Measurements from ENCODE around the gene SSNA1.

SSNA1 gene

GRCh38 chr9:137195525-137196220 is 7.2 kb downstream of the SSNA1 start:
- Histone ChIP-seq H3K36me3 (ENCODE audit: insufficient read depth, low read length) (peaks cover 9% of the 10 kb centered on the region), H3K27ac (ENCODE audit: low read length) (no peak overlapping the region), H2AFZ (ENCODE audit: low read depth, low read length) (no peak overlapping the region), H3K4me1 (ENCODE audit: insufficient read depth, low read length) (peaks cover 29% of the 10 kb centered on the region), H3K79me2 (ENCODE audit: insufficient read depth, low read length) (peaks cover 12% of the 10 kb centered on the region; the same call in 1 of the 2 replicates), H3K9ac (ENCODE audit: low read depth, low read length) (no peak overlapping the region), H3K4me2 (ENCODE audit: insufficient read depth, low read length) (no peak overlapping the region), H4K20me1 (ENCODE audit: insufficient read depth, low read length) (peaks cover 27% of the 10 kb centered on the region), H3K27me3 (ENCODE audit: insufficient read depth, low read length, poor library complexity) (no peaks in the 10 kb centered on the region), H3K9me3 (ENCODE audit: insufficient read depth, low read length, severe bottlenecking) (no peaks in the 10 kb centered on the region), H3K4me3 (ENCODE audit: low read depth in 1 of 2, low read length in 2 of 2) (no peak overlapping the region)
- no peak for DNase-seq
- no peak for ATAC-seq (ENCODE audit: insufficient read depth, low read depth)
- TF ChIP-seq CTCF (IDR thresholded peaks at IDR 0.05; ENCODE audit: borderline replicate concordance, extremely low read depth, low read length, poor library complexity, severe bottlenecking) (no peak), EZH2 (IDR thresholded peaks at IDR 0.05; ENCODE audit: borderline replicate concordance, low read depth, low read length, severe bottlenecking) (no peak)

- H3K27me3 ChIP-seq (ENCODE audit: insufficient read depth, low read length, poor library complexity) = no peaks in the 10 kb centered on the region
- H3K4me3 ChIP-seq (ENCODE audit: low read depth in 1 of 2, low read length in 2 of 2) = peak overlapping the region in 1 of 2 experiments; percentile 44; a peak in 1 of 4 replicates
- no peaks in the 10 kb centered on the region; the same call in 1 of the 2 replicates for H3K36me3 ChIP-seq (ENCODE audit: insufficient read depth, low read length)
- peaks cover 27% of the 10 kb centered on the region; the same call in 1 of the 2 replicates for H3K79me2 ChIP-seq (ENCODE audit: insufficient read depth, low read length)
- H3K4me2 ChIP-seq (ENCODE audit: insufficient read depth, low read length) = peak overlapping the region; percentile 97
- H3K9ac ChIP-seq (ENCODE audit: low read depth, low read length) = peak overlapping the region; percentile 45; the same call in 1 of the 2 replicates
- H3K27ac ChIP-seq (ENCODE audit: low read length) = no peak overlapping the region
- H3K9me3 ChIP-seq (ENCODE audit: insufficient read depth, low read length, severe bottlenecking) = no peaks in the 10 kb centered on the region
- no peak for ATAC-seq (ENCODE audit: insufficient read depth, low read depth)
- H4K20me1 ChIP-seq (ENCODE audit: insufficient read depth, low read length) = peaks cover 25% of the 10 kb centered on the region
- TF ChIP-seq CTCF (IDR thresholded peaks at IDR 0.05; ENCODE audit: borderline replicate concordance, extremely low read depth, low read length, poor library complexity, severe bottlenecking) = no peak
- no peak for TF ChIP-seq EZH2 (IDR thresholded peaks at IDR 0.05; ENCODE audit: borderline replicate concordance, low read depth, low read length, severe bottlenecking)
- no peak for DNase-seq
- no peak overlapping the region for H2AFZ ChIP-seq (ENCODE audit: low read depth, low read length)
- H3K4me1 ChIP-seq (ENCODE audit: insufficient read depth, low read length) = peaks cover 47% of the 10 kb centered on the region
These were observed 9.8 kb downstream of the SSNA1 start for GRCh38 chr9:137198051-137198901.

DNA sequence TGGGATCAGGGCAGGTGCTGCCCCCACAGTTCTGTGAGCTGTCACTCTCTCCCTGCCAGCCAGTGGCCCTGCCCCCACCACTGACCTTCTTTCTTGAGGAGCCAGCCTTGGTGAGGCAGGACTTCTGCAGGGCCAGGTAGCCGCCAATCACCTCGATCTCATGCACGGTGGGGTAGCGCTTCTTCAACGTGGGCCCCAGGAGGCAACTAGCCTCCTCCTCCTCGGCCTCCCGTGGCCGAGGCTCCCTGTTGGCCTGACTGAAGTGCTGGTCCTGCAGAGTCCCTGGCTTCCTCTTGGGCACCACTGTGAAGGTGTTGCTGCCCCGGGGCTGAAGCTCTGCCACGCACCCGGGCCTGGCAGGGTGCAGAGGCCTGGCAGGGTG is 10.4 kb downstream of the SSNA1 start:
- peak overlapping the region; percentile 45; the same call in 1 of the 2 replicates for H3K9ac ChIP-seq (ENCODE audit: low read depth, low read length)
- DNase-seq (no peak), ATAC-seq (ENCODE audit: insufficient read depth, low read depth) (no peak)
- peaks cover 32% of the 10 kb centered on the region for H3K79me2 ChIP-seq (ENCODE audit: insufficient read depth, low read length)
- peaks cover 4% of the 10 kb centered on the region for H3K36me3 ChIP-seq (ENCODE audit: insufficient read depth, low read length)
- peaks cover 30% of the 10 kb centered on the region for H4K20me1 ChIP-seq (ENCODE audit: insufficient read depth, low read length)
- no peak overlapping the region for H3K27ac ChIP-seq (ENCODE audit: low read length)
- peak overlapping the region in 1 of 2 experiments; percentile 44; a peak in 1 of 4 replicates for H3K4me3 ChIP-seq (ENCODE audit: low read depth in 1 of 2, low read length in 2 of 2)
- H3K9me3 ChIP-seq (ENCODE audit: insufficient read depth, low read length, severe bottlenecking) = no peaks in the 10 kb centered on the region
- no peaks in the 10 kb centered on the region for H3K27me3 ChIP-seq (ENCODE audit: insufficient read depth, low read length, poor library complexity)
- TF ChIP-seq CTCF (IDR thresholded peaks at IDR 0.05; ENCODE audit: borderline replicate concordance, extremely low read depth, low read length, poor library complexity, severe bottlenecking) (no peak), EZH2 (IDR thresholded peaks at IDR 0.05; ENCODE audit: borderline replicate concordance, low read depth, low read length, severe bottlenecking) (no peak)
- no peak overlapping the region for H2AFZ ChIP-seq (ENCODE audit: low read depth, low read length)
- H3K4me2 ChIP-seq (ENCODE audit: insufficient read depth, low read length) = peak overlapping the region; percentile 97
- peaks cover 53% of the 10 kb centered on the region for H3K4me1 ChIP-seq (ENCODE audit: insufficient read depth, low read length)

Measured in DND-41 (cell line).